Activated CD4-positive, alpha-beta T cell treated with anti-CD3 and anti-CD28 coated beads, Interleukin-2, amount 50 U/mL, for 24 hours (primary cell): ENCODE data around the gene IL18RAP.

Experiments used
- DNase-seq, 2 donors: peaks; one replicate each; pipeline ENCODE4 v3.0.0-alpha.2; 2020; ENCODE audit warnings: low read depth in 1 of 2, low spot score in 1 of 2

The IL18RAP gene

DNA sequence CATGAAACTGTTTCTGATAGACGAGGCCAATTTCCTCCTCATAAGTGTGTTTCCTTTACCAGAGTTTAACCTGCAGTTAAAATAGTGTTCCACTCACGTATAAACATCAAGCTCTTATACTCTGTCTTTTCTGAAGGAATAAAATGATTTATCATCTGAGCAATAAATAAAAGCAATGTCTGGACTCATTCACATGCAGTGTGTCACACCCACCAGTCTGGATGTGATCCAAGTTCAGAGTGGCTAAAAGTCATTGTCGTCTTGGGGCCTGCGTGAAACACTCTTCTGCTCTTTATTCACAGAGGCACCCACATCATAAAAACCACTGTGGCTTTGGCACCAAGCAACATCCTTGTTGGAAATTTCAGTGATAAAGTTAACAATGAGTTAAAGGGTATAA is 30.5 kb downstream of the IL18RAP start:
- no peak for DNase-seq

- no peak for DNase-seq
These were observed 32.2 kb downstream of the IL18RAP start for GRCh38 chr2:102455061-102455670.

- no peak for DNase-seq
These were observed 37.5 kb downstream of the IL18RAP start for GRCh38 chr2:102460467-102460866.

GRCh38 chr2:102461188-102461587 is 38.2 kb downstream of the IL18RAP start:
- DNase-seq: no peak

- no peak for DNase-seq
These were observed 40.2 kb downstream of the IL18RAP start for GRCh38 chr2:102463160-102463559.

GRCh38 chr2:102470168-102470567 is 47.2 kb downstream of the IL18RAP start:
- no peak for DNase-seq

GRCh38 chr2:102473020-102473419 is 50.1 kb downstream of the IL18RAP start, which contains the start of gene SLC9A4:
SLC9A4 (plus strand) TSS chr2:102473226; CDS start chr2:102473760, 534 bp downstream.
- peak; percentile 20 to 47 for DNase-seq

- DNase-seq: no peak
These were observed 50.7 kb downstream of the IL18RAP start for GRCh38 chr2:102473631-102474030.

DNA sequence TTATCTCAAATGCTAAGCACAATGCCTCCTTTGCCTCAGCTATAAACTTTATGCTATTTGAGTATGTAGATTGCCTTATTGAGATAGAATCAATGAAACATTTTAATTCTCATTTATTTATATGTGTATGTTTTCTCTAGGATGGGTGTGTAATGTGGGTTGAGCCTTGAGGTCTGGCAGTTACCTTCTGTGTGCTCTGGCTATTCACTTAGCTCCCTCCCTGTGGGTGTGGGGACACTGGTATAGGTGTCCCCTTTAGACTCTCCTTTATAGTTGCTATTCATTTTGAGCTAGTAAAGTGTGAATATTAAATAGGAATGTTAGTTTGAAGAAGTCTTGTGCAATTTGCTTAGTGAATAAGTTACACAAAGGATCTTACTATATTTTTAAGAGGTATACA is 51.8 kb downstream of the IL18RAP start:
- no peak for DNase-seq

DNA sequence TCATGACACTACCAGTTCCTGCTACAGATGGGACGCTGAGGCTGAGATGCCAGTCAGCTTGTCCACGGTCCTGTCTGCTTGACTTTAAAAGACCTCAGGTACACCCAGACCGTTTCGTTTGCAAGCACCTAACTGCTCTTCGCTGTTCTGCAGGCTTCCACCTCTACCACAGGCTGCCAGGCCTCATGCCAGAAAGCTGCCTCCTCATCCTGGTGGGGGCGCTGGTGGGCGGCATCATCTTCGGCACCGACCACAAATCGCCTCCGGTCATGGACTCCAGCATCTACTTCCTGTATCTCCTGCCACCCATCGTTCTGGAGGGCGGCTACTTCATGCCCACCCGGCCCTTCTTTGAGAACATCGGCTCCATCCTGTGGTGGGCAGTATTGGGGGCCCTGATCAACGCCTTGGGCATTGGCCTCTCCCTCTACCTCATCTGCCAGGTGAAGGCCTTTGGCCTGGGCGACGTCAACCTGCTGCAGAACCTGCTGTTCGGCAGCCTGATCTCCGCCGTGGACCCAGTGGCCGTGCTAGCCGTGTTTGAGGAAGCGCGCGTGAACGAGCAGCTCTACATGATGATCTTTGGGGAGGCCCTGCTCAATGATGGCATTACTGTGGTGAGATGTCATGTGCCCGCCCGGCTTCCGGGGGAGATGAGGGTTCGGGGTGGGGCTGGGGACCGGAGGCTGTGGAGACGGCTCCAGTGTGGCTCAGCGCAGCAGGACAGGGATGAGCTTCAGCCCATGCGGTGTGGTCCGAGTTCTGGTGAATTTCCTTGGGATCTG is 55.9 kb downstream of the IL18RAP start:
- no peak for DNase-seq

- DNase-seq: no peak
These were observed 57.6 kb downstream of the IL18RAP start for GRCh38 chr2:102480285-102481195.

- no peak for DNase-seq
These were observed 59.0 kb downstream of the IL18RAP start for GRCh38 chr2:102481931-102482330.

DNA sequence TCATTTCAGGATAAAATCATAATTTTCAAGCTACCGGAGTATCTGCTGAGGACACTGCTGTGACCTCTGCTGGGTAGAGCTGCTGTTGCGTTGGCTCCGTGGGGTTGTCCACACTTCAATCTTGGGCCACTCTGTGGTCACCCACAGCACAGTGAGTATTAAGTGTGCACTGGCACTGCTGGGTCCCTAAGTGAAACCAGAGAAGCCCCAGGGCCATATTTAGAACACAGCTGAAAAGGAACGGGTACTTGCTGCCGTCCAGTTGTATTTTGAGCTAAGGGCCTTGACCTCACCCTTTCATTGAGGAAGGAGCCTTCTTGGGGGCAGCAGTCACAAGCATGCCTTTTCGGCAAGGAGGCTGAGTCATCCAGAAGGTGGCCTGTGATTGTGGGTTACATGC is 60.1 kb downstream of the IL18RAP start:
- DNase-seq: no peak

DNA sequence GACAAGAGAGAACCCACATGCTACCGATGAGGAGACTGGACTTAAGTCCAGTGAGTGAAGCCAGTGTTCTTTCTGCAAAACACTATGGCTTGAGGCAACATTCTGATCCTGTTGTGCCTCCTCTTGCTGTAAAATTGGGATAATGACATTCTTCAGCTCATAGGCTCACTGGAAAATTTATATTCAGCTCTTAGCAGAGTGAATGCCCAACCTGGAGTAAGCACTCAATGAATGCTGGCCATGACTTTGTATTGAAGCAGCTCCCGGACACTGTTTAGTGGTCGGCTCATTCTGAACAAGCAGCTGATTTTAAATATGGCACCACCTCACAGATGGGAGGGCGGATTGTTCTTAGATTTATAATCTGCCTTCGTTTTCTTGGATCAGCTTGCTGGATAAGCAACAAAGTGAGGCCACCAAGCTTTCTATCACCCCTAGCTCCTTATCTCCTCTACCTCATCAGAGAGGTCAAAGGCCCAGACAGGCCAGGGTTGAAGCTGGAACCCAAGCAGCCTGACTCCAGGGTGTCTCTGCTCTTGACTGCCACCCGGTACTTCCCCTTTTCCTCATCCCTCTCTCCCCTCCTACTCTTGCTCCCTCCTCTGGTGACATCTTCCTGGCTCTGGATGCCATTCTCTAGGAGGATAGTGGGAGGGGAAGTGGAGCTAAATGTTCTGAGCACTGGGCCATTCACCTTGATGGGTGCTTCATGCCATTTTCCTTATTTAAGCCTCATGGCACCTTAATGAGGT is 61.5 kb downstream of the IL18RAP start:
- DNase-seq: no peak

GRCh38 chr2:102485147-102485785 is 62.3 kb downstream of the IL18RAP start:
- no peak for DNase-seq

DNA sequence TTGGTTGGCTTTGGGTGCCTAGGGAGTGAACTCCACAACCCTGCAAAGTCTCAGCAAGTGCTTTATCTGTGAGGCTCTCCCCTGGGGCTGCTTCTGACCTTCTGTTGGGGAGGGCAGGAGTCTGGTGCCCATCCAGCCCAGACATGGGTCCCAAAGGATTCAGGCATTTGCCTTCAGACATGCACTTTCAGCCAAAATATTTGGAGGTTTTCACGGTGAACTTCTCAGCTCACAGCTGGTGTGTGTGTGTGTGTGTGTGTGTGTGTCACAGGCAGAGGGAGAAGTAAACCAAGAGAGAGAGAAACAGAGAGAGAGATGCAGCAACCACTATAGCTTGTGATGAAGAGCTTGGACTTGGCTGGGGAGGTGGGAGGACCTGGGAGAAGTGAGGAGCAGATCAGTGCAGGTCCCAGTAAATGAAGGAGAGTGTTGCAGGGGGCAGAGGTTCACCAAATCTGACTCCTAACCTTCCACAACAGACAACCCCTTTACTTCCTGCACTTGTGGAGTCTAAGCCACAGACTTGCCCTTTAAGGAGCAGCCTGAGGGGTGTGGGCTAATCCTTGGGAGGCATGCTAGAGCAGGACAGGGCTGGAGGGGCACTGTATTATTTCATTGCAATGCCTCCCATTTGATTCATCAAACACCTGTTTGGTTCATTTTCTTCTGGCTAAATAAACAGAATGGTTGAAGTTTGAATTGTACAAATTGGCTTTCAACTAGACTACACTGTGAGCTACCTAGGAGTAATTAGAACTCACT is 64.2 kb downstream of the IL18RAP start:
- no peak for DNase-seq

DNA sequence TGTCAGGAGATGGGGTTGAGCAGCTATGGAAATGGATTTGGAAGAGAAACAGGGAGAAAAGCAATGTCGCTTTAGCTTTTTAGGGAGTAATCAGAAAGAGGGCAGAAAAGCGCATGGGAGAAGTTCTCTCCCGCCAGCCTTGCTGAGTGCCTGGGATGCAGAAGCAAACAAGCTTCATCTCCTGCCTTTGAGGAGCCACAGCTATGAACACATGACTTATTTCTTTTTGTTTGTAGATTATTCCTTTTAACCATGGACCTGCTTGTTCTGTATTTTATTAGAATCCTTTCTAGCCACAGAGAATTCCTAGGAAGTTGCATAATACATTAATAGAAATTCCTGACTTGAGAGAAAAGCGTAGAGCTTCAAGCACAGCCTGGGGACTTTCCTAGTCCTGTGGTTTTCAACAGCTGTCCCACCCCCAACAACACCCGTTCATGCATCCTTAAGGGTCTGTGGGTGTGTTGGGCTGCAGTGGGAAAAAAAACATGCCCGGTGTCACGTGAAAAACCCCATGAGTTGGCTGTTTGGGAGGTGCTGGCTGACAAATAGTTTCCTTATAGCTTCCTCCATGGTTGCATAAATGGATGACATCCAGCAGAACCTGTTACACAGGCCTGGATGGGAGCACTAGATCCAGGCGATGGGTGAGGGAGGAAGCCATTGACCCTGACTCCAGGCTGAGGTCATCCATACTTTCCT is 65.0 kb downstream of the IL18RAP start:
- DNase-seq: no peak

- DNase-seq: no peak
These were observed 66.7 kb downstream of the IL18RAP start for GRCh38 chr2:102489646-102490045.

GRCh38 chr2:102492006-102492405 is 69.0 kb downstream of the IL18RAP start:
- DNase-seq: no peak
